SK-N-SH (cell line): ENCODE results near the gene GNAT1. TPM values are rescaled to one million over a fixed set of nuclear protein-coding genes. Genes with fewer than 3 reads are reported as not detected.

Experiments
- CTCF ChIA-PET: fragments of 300-600, 350-600 bp; formaldehyde crosslinking; extraction: SDS; loops from one replicate; lab custom pipeline; 2021; lab: Yijun Ruan, JAX
- POLR2A ChIA-PET: fragments of 350-600 bp; sonication (Branson Sonifier 250); formaldehyde crosslinking; extraction: SDS; loops from one replicate; lab custom pipeline; 2020; ENCODE audit warnings: antibody characterized with exemption, inconsistent platforms; lab: Yijun Ruan, JAX
- DNase-seq: peaks from one replicate; pipeline ENCODE4 v3.0.0; 2012
- H2AFZ ChIP-seq: fragments of 200-600 bp; sonication (generic); 2 replicates; pipeline ENCODE4 v1.8.1; 2016; ENCODE audit warnings: antibody characterized with exemption, mild to moderate bottlenecking, low read depth
- H3F3A ChIP-seq: fragments of 200-600 bp; sonication (generic); replicated peaks from 2 replicates; pipeline ENCODE3; 2016; ENCODE audit warnings: antibody characterized with exemption, mild to moderate bottlenecking; ENCODE audit not compliant: insufficient read depth
- H3K27ac ChIP-seq, 2 experiments: fragments of 200-500 bp in 1 of 2; fragments of 200-600 bp in 1 of 2; sonication (Bioruptor generic) in 1 of 2; sonication (generic), shearing (Covaris generic) in 1 of 2; 2 replicates each; pipeline versions ENCODE4 v1.5.1 to v1.6.1; 2014 to 2016; ENCODE audit warnings: low read depth in 2 of 2, inconsistent platforms in 1 of 2, low read length in 1 of 2, mild to moderate bottlenecking in 1 of 2, mixed read lengths in 1 of 2
- H3K27me3 ChIP-seq: fragments of 200-600 bp; sonication (generic), shearing (Covaris generic); 2 replicates; pipeline ENCODE4 v1.6.1; 2016; ENCODE audit warnings: mixed run types; ENCODE audit not compliant: insufficient read depth
- H3K36me3 ChIP-seq, 2 experiments: fragments of 200-500 bp in 1 of 2; fragments of 200-600 bp in 1 of 2; sonication (Bioruptor generic) in 1 of 2; sonication (generic) in 1 of 2; replicated peaks in 1 of 2; 2 replicates each; pipeline versions ENCODE3 to v1.5.1; 2014 to 2016; ENCODE audit warnings: low read length in 1 of 2, mild to moderate bottlenecking in 1 of 2; ENCODE audit not compliant: insufficient read depth in 2 of 2, control insufficient read depth in 1 of 2
- H3K4me1 ChIP-seq, 2 experiments: fragments of 200-500 bp in 1 of 2; fragments of 200-600 bp in 1 of 2; sonication (Bioruptor generic) in 1 of 2; sonication (generic), shearing (Covaris generic) in 1 of 2; 2 replicates each; pipeline versions ENCODE4 v1.5.1 to v1.6.1; 2014 to 2016; ENCODE audit warnings: low read depth in 1 of 2, low read length in 1 of 2, mixed run types in 1 of 2; ENCODE audit not compliant: insufficient read depth in 2 of 2, control insufficient read depth in 1 of 2
- H3K4me2 ChIP-seq: fragments of 200-600 bp; sonication (generic), shearing (Covaris generic); 2 replicates; pipeline ENCODE4 v1.6.1; 2017; ENCODE audit warnings: mixed run types
- H3K4me3 ChIP-seq, 2 experiments: fragments of 200-500 bp in 1 of 2; fragments of 200-600 bp in 1 of 2; sonication (Bioruptor generic) in 1 of 2; sonication (generic), shearing (Covaris generic) in 1 of 2; 2 replicates each; pipeline versions ENCODE4 v1.5.1 to v1.8.1; 2014 to 2016; ENCODE audit warnings: low read depth in 2 of 2, inconsistent platforms in 1 of 2, low read length in 1 of 2, mild to moderate bottlenecking in 1 of 2, mixed read lengths in 1 of 2, moderate library complexity in 1 of 2
- H3K79me2 ChIP-seq: fragments of 200-600 bp; sonication (generic); 2 replicates; pipeline ENCODE4 v1.8.1; 2017; ENCODE audit warnings: mild to moderate bottlenecking; ENCODE audit not compliant: insufficient read depth
- H3K9ac ChIP-seq: fragments of 200-600 bp; sonication (generic); 2 replicates; pipeline ENCODE4 v1.6.1; 2017; ENCODE audit warnings: mixed run types
- H3K9me2 ChIP-seq: fragments of 200-600 bp; sonication (generic); 2 replicates; pipeline ENCODE4 v1.6.1; 2017; ENCODE audit warnings: mixed run types
- H3K9me3 ChIP-seq: fragments of 200-600 bp; sonication (generic); 2 replicates; pipeline ENCODE4 v1.6.1; 2017; ENCODE audit warnings: mixed run types, mild to moderate bottlenecking, moderate library complexity
- H4K20me1 ChIP-seq: fragments of 200-600 bp; sonication (generic); 2 replicates; pipeline ENCODE4 v1.6.1; 2017; ENCODE audit warnings: mild to moderate bottlenecking, mixed run types; ENCODE audit not compliant: insufficient read depth
- ELF1 ChIP-seq: IDR thresholded peaks from 2 replicates; pipeline ENCODE4 v1.4.0; 2012
- EZH2phosphoT487 ChIP-seq: fragments of 200-600 bp; sonication (generic); IDR thresholded peaks from 2 replicates; pipeline ENCODE4 v1.6.1; 2017; ENCODE audit warnings: low read depth, mixed run types, mild to moderate bottlenecking, antibody characterized with exemption, moderate library complexity, borderline replicate concordance
- FOXM1 ChIP-seq: IDR thresholded peaks from 2 replicates; pipeline ENCODE4 v1.4.0; 2012; ENCODE audit warnings: low read depth, mild to moderate bottlenecking
- JUND ChIP-seq: IDR thresholded peaks from 2 replicates; pipeline ENCODE4 v1.4.0; 2012
- MEF2A ChIP-seq: IDR thresholded peaks from 2 replicates; pipeline ENCODE4 v1.4.0; 2012; ENCODE audit warnings: low read depth, borderline replicate concordance
- NFIC ChIP-seq: IDR thresholded peaks from 2 replicates; pipeline ENCODE4 v1.4.0; 2012; ENCODE audit warnings: borderline replicate concordance
- POLR2AphosphoS5 ChIP-seq: IDR thresholded peaks from 2 replicates; pipeline ENCODE4 v1.6.1; 2012; ENCODE audit warnings: low read depth, low read length
- RCOR1 ChIP-seq: fragments of 150-350 bp; IDR thresholded peaks from 2 replicates; pipeline ENCODE4 v1.6.1; 2017; ENCODE audit warnings: antibody characterized with exemption, low read length
- RFX5 ChIP-seq: IDR thresholded peaks from 2 replicates; pipeline ENCODE4 v1.6.1; 2012; ENCODE audit warnings: mild to moderate bottlenecking, improper control_type of control experiment, low read length
- SMC3 ChIP-seq: IDR thresholded peaks from 2 replicates; pipeline ENCODE4 v1.6.1; 2012; ENCODE audit warnings: low read depth, low read length, improper control_type of control experiment
- YY1 ChIP-seq: IDR thresholded peaks from 2 replicates; pipeline ENCODE4 v1.4.0; 2012; ENCODE audit warnings: low read depth, mild to moderate bottlenecking
- WGBS: methylation state at CpG from one replicate; pipeline ENCODE4 v1.1.6; 2017; ENCODE audit warnings: low lambda C conversion rate; 5-methylcytosine and 5-hydroxymethylcytosine counted together
- polyA plus RNA-seq, 3 experiments: library from polyadenylated mRNA; depleted of rRNA; stranded (reverse); fragments of >200 nt; gene quantifications; 2 replicates each; pipeline ENCODE4 v1.2.3, GENCODE V29; 2012
- TF ChIP-seq, protein P1 (sequence below): IDR thresholded peaks from 2 replicates; pipeline ENCODE4; 2012

Gene GNAT1
- polyA plus RNA-seq, 1 of the 3 experiments (the other 2 are of a cell fraction), result not detected

DNA sequence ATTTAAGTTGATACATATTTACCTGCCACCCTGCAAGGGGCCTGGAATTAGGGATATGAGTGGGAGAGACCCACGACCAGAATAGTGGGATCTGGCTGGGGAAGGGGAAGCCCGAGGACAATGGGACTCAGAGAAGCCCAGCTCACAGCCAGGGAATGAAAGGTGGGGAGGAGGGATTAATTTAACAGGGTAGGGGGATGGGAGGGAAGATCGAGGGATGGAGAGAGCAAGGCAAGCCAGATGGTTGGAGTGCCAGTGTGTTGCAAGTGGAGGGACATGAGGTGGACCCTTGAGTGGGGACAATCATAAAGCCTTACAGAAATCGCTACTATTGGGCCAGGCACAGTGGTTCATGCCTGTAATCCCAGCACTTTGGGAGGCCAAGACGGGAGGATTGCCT lies 40.2 kb downstream of the GNAT1 start:
- no peak overlapping the region for H3K4me3 ChIP-seq
- no peak overlapping the region for H3K9ac ChIP-seq
- DNase-seq, result no peak
- H3F3A ChIP-seq, result peaks cover 6% of the 10 kb centered on the region
- H2AFZ ChIP-seq, result no peak overlapping the region
- H3K4me2 ChIP-seq, result no peak overlapping the region
- no peaks in the 10 kb centered on the region for H3K9me2 ChIP-seq
- H4K20me1 ChIP-seq, result 0 out of 2 replicates have a peak, but pooled peaks cover 3% of the 10 kb centered on the region
- H3K27ac ChIP-seq, result no peak overlapping the region
- WGBS, result 75% methylated on average over 5 of the region's 5 CpGs
- H3K79me2 ChIP-seq, result peaks cover 6% of the 10 kb centered on the region
- no peak for TF ChIP-seq SMC3
- TF ChIP-seq RCOR1, result no peak
- TF ChIP-seq NFIC, result no peak
- TF ChIP-seq FOXM1, result no peak
- no peak for TF ChIP-seq ELF1
- no peak for TF ChIP-seq YY1
- no peak for TF ChIP-seq MEF2A
- TF ChIP-seq, protein P1, sequence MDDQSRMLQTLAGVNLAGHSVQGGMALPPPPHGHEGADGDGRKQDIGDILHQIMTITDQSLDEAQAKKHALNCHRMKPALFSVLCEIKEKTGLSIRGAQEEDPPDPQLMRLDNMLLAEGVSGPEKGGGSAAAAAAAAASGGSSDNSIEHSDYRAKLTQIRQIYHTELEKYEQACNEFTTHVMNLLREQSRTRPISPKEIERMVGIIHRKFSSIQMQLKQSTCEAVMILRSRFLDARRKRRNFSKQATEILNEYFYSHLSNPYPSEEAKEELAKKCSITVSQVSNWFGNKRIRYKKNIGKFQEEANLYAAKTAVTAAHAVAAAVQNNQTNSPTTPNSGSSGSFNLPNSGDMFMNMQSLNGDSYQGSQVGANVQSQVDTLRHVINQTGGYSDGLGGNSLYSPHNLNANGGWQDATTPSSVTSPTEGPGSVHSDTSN, result no peak
- H3K9me3 ChIP-seq, result no peaks in the 10 kb centered on the region
- H3K27me3 ChIP-seq, result no peaks in the 10 kb centered on the region
- CTCF ChIA-PET, result interaction anchor here (7.6 to 61.6 kb wide), 3 partner anchors 17 to 46 kb away, joined by 91 to 1375 read pairs (median 433); partner anchors contain the start of genes GNAI2, GNAT1 and LSMEM2
- POLR2A ChIA-PET, result no interaction called here
- H3K36me3 ChIP-seq, result no peaks in the 10 kb centered on the region
- H3K4me1 ChIP-seq, result peaks cover 3 to 9% of the 10 kb centered on the region in 2 experiments; a peak in 1 of 4 replicates

DNA sequence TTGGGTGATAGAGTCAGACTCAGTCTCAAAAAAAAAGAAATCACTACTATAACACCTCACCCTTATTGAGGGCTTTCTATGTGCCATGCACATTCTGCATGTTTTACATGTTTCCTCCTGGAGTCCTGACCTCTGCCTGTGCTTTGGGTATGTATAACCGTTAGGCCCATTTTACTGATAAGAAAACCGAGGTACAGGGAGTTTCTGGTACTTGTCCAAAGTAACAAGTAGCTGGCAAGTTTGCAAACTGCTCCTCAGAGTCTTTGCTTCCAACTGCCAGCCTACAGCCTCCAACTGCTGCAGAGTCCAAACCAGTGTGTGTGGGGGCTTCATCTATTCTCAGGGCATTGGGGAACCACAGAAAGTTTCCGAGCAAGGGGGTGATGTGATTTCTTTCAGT lies 40.9 kb downstream of the GNAT1 start:
- H2AFZ ChIP-seq, result no peak overlapping the region
- no peak for DNase-seq
- no peaks in the 10 kb centered on the region for H3K36me3 ChIP-seq
- ChIA-PET CTCF (interaction anchor here (0.6 to 61.6 kb wide), 3 partner anchors 16 to 272 kb away, joined by 3 to 1375 read pairs (median 433); partner anchors contain the start of genes GNAI2 and GNAT1), POLR2A (no interaction called here)
- no peaks in the 10 kb centered on the region for H3K9me2 ChIP-seq
- TF ChIP-seq NFIC, result no peak
- H3K79me2 ChIP-seq, result peaks cover 13% of the 10 kb centered on the region
- 57% methylated on average over 3 of the region's 3 CpGs for WGBS
- H3K27ac ChIP-seq, result no peak overlapping the region
- H3K9ac ChIP-seq, result no peak overlapping the region
- H3K4me3 ChIP-seq, result no peak overlapping the region
- 0 out of 2 replicates have a peak, but pooled peaks cover 3% of the 10 kb centered on the region for H4K20me1 ChIP-seq
- no peak overlapping the region for H3K4me2 ChIP-seq
- H3F3A ChIP-seq, result peaks cover 3% of the 10 kb centered on the region
- no peaks in the 10 kb centered on the region for H3K27me3 ChIP-seq
- H3K9me3 ChIP-seq, result no peaks in the 10 kb centered on the region
- peaks cover 3 to 6% of the 10 kb centered on the region in 2 experiments; a peak in 1 of 4 replicates for H3K4me1 ChIP-seq

- POLR2A ChIA-PET, result no interaction called here
- no peak for DNase-seq
- TF ChIP-seq RFX5 (no peak), POLR2AphosphoS5 (no peak), JUND (no peak), EZH2phosphoT487 (no peak), NFIC (no peak)
- TF ChIP-seq, all 33 proteins: peak for 0
- Histone ChIP-seq H3K9me3 (no peaks in the 10 kb centered on the region), H3K4me1 (peaks cover 3 to 4% of the 10 kb centered on the region in 2 experiments; a peak in 1 of 4 replicates), H3F3A (peaks cover 6% of the 10 kb centered on the region), H3K36me3 (no peaks in the 10 kb centered on the region), H3K9ac (no peak overlapping the region), H3K9me2 (no peaks in the 10 kb centered on the region), H3K4me3 (no peak overlapping the region), H4K20me1 (peaks cover 3% of the 10 kb centered on the region), H3K4me2 (no peak overlapping the region), H3K27me3 (no peaks in the 10 kb centered on the region), H2AFZ (no peak overlapping the region), H3K79me2 (peaks cover 22% of the 10 kb centered on the region), H3K27ac (no peak overlapping the region)
- 92% methylated on average over 3 of the region's 4 CpGs for WGBS
- CTCF ChIA-PET, result interaction anchor here (1.3 to 61.6 kb wide), 4 partner anchors 8 to 47 kb away, joined by 4 to 1375 read pairs (median 219); partner anchors contain the start of genes GNAI2 and GNAT1
These were observed 41.8 kb downstream of the GNAT1 start for GRCh38 chr3:50233176-50233575.
